ENCODE data around the gene TRAK1. TPM values are rescaled to one million over a fixed set of nuclear protein-coding genes. Genes with fewer than 3 reads are reported as not detected.

TRAK1 gene
- total RNA-seq, 1 donor from 2014 or later = 53.8 TPM

- H3K4me1 Mint-ChIP-seq (ENCODE audit: low read depth) = peaks cover 14% of the 10 kb centered on the region
Observed at GRCh38 chr3:42152193-42152592, 61.0 kb downstream of the TRAK1 start.

GRCh38 chr3:42153039-42153438, 61.9 kb downstream of the TRAK1 start:
- Mint-ChIP-seq H3K4me1 (ENCODE audit: low read depth) (peaks cover 14% of the 10 kb centered on the region), H3K27me3 (no peaks in the 10 kb centered on the region), H3K36me3 (ENCODE audit: insufficient read depth) (no peaks in the 10 kb centered on the region), H3K9me3 (ENCODE audit: low read depth) (no peaks in the 10 kb centered on the region), H3K27ac (peak overlapping the region; percentile 51), H3K4me3 (ENCODE audit: low read depth) (no peak overlapping the region)
- DNase-seq (ENCODE audit: low spot score, unreplicated experiment) = no peak
- TF ChIP-seq, protein P1, sequence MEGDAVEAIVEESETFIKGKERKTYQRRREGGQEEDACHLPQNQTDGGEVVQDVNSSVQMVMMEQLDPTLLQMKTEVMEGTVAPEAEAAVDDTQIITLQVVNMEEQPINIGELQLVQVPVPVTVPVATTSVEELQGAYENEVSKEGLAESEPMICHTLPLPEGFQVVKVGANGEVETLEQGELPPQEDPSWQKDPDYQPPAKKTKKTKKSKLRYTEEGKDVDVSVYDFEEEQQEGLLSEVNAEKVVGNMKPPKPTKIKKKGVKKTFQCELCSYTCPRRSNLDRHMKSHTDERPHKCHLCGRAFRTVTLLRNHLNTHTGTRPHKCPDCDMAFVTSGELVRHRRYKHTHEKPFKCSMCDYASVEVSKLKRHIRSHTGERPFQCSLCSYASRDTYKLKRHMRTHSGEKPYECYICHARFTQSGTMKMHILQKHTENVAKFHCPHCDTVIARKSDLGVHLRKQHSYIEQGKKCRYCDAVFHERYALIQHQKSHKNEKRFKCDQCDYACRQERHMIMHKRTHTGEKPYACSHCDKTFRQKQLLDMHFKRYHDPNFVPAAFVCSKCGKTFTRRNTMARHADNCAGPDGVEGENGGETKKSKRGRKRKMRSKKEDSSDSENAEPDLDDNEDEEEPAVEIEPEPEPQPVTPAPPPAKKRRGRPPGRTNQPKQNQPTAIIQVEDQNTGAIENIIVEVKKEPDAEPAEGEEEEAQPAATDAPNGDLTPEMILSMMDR (IDR thresholded peaks at IDR 0.05; ENCODE audit: unreplicated experiment) = no peak

More at GRCh38 chr3:42152193-42152592, 61.0 kb downstream of the TRAK1 start:
- Mint-ChIP-seq H3K4me3 (ENCODE audit: low read depth) (no peak overlapping the region), H3K9me3 (ENCODE audit: low read depth) (no peaks in the 10 kb centered on the region), H3K27ac (no peak overlapping the region), H3K27me3 (no peaks in the 10 kb centered on the region), H3K36me3 (ENCODE audit: insufficient read depth) (no peaks in the 10 kb centered on the region)
- TF ChIP-seq, protein P1 (IDR thresholded peaks at IDR 0.05; ENCODE audit: unreplicated experiment) = no peak
- no peak for DNase-seq (ENCODE audit: low spot score, unreplicated experiment)

DNA sequence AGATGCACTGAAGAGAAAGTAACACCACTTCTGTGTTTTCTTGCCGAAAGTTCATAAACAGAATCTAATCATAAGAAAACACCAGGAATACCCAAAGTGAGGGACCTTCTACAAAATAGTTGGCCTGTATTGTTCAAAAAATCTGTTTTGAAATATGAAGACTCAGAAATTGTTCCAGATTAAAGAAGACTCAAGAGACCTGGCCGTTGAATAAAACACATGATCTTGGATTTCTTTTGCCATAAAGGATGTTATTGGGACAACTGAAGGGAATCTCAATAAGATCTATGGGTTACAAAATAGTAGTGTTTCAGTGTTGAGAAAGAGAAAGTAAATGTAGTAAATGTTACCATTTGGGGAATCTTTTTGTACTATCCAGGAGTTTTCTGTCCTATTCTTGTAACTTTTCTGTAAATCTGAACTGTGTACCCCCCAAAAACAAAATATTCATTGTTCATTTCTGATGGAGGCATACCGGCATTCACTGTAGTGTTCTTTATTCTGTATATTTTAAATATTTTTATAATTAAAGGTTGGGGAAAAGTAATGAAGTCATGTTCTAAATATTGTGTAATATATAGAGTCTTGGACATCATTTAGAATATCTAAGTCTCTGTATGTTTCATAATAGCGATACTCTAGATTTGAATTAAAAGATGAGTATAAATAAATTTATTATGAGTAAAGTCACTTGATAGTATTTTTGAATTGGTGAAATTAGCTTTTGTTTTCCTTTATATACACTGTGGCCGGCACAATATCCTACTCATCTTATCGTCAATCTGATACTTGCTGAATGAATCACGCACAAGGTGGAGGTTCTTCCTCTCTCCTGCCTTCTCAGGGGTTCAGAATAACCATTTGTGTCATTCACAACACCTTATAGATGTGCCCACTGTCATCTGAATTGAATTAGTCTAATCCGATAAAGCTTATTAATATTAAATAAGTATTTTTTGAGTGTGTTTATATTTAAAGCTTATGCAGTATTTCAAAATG, 66.7 kb downstream of the TRAK1 start:
- peaks cover 29% of the 10 kb centered on the region for H3K4me1 Mint-ChIP-seq (ENCODE audit: low read depth)
- H3K27me3 Mint-ChIP-seq = no peaks in the 10 kb centered on the region
- TF ChIP-seq, protein P1 (IDR thresholded peaks at IDR 0.05; ENCODE audit: unreplicated experiment) = no peak
- H3K4me3 Mint-ChIP-seq (ENCODE audit: low read depth) = no peak overlapping the region
- H3K27ac Mint-ChIP-seq = no peak overlapping the region
- no peaks in the 10 kb centered on the region for H3K36me3 Mint-ChIP-seq (ENCODE audit: insufficient read depth)
- no peaks in the 10 kb centered on the region for H3K9me3 Mint-ChIP-seq (ENCODE audit: low read depth)
- DNase-seq (ENCODE audit: low spot score, unreplicated experiment) = no peak

DNA sequence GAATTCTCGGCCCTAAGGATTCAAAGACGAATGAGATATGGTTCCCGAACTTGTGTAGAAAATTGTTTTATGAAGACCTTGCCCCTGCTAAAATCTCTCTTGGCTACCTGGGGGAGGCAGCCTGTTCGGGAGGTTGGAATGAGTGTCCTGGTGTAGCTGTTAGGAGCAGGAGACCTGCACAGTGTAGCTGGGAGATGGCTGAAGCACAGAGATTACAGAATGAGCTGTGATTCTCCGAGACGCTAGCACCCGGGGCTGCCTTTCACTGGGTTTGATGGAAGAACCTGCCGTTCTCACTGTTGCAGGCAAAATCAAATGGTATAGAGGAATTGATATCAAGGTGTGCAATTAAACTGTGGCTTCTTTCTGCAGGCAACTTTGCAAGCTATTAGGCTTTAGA, 68.0 kb downstream of the TRAK1 start:
- peaks cover 35% of the 10 kb centered on the region for H3K4me1 Mint-ChIP-seq (ENCODE audit: low read depth)
- no peaks in the 10 kb centered on the region for H3K9me3 Mint-ChIP-seq (ENCODE audit: low read depth)
- no peaks in the 10 kb centered on the region for H3K27me3 Mint-ChIP-seq
- peak overlapping the region; percentile 86 for H3K27ac Mint-ChIP-seq
- peak overlapping the region; percentile 85 for H3K4me3 Mint-ChIP-seq (ENCODE audit: low read depth)
- no peaks in the 10 kb centered on the region for H3K36me3 Mint-ChIP-seq (ENCODE audit: insufficient read depth)
- TF ChIP-seq, protein P1 (IDR thresholded peaks at IDR 0.05; ENCODE audit: unreplicated experiment) = no peak
- DNase-seq (ENCODE audit: low spot score, unreplicated experiment) = no peak

DNA sequence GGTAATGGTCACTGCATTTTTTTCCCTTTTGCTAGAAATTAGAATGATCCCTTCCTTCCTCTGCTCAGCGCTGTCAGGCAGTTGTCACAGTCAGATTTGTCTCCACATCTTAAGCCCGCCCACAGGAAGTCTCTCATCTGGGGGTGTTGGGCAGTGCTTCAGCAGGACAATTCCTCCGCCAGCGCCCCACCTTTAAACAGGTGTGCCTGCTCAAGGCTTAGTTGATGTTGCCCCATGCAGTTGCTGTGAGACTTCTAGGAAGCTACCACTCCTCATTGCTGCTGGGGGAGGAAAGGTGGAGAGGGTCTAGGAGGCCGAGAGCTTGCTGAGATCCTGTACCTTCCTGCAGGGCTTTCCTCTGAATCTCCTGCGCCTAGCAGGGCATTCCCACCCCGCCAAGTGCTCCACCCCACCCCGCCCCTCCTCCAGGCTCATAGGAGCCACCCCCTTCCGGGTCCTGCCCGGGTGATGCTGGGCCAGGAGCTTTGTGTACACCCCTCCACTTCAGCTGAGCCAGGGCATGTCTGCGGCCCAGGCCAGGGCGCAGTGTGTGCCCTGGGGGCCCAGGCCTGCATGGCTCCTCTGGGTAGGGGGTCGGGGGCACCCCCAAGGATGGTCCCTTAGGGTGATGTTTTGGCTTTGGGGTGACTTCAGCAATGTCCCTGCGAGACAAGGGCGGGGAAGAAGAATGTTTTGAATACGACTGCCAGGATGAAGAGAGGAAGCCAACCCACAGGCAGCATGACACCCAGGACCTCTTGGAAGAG, 68.7 kb downstream of the TRAK1 start:
- Mint-ChIP-seq H3K36me3 (ENCODE audit: insufficient read depth) (no peaks in the 10 kb centered on the region), H3K9me3 (ENCODE audit: low read depth) (no peaks in the 10 kb centered on the region), H3K4me1 (ENCODE audit: low read depth) (peaks cover 43% of the 10 kb centered on the region), H3K27me3 (no peaks in the 10 kb centered on the region), H3K4me3 (ENCODE audit: low read depth) (peak overlapping the region; percentile 85), H3K27ac (peak overlapping the region; percentile 94)
- DNase-seq (ENCODE audit: low spot score, unreplicated experiment) = peak; percentile 50
- TF ChIP-seq, protein P1 (IDR thresholded peaks at IDR 0.05; ENCODE audit: unreplicated experiment) = no peak
